ENCODE data around the gene RADIL. TPM values are rescaled to one million over a fixed set of nuclear protein-coding genes. Genes with fewer than 3 reads are reported as not detected.

The RADIL gene
- total RNA-seq, 1 donor from 2014 or later = 0.86 TPM

- H3K9me3 ChIP-seq (ENCODE audit: insufficient read depth, low read depth, low read length) = no peaks in the 10 kb centered on the region
- H3K36me3 ChIP-seq (ENCODE audit: insufficient read depth, low read length) = peaks cover 5% of the 10 kb centered on the region
- H3K27me3 ChIP-seq (ENCODE audit: insufficient read depth, low read length) = no peaks in the 10 kb centered on the region
- H3K79me2 ChIP-seq (ENCODE audit: insufficient read depth, low read length) = peaks cover 36% of the 10 kb centered on the region
- TF ChIP-seq CTCF (IDR thresholded peaks at IDR 0.05; ENCODE audit: insufficient read depth, low read depth, low read length) (no peak), EZH2 (IDR thresholded peaks at IDR 0.05; ENCODE audit: insufficient read depth, low read length) (no peak)
- no peak overlapping the region for H3K4me3 ChIP-seq (ENCODE audit: insufficient read depth, low read depth, low read length)
- Mint-ChIP-seq H3K9me3 (ENCODE audit: unreplicated experiment) (no peaks in the 10 kb centered on the region), H3K4me1 (ENCODE audit: low read depth, unreplicated experiment) (peaks cover 3% of the 10 kb centered on the region), H3K36me3 (ENCODE audit: low read depth, unreplicated experiment) (peaks cover 8% of the 10 kb centered on the region), H3K4me3 (ENCODE audit: unreplicated experiment) (no peak overlapping the region), H3K27me3 (ENCODE audit: low read depth, unreplicated experiment) (no peaks in the 10 kb centered on the region), H3K27ac (ENCODE audit: unreplicated experiment) (no peak overlapping the region)
- H4K20me1 ChIP-seq (ENCODE audit: insufficient read depth, low read length) = peaks cover 45% of the 10 kb centered on the region
- H2AFZ ChIP-seq (ENCODE audit: low read depth, low read length) = no peak overlapping the region
- H3K4me1 ChIP-seq (ENCODE audit: insufficient read depth, low read length) = peaks cover 3% of the 10 kb centered on the region
- FAIRE-seq = no peak
- H3K9ac ChIP-seq (ENCODE audit: low read length) = no peak overlapping the region
- DNase-seq (ENCODE audit: low read depth) = no peak
- no peak overlapping the region for H3K27ac ChIP-seq (ENCODE audit: low read depth, low read length)
- H3K4me2 ChIP-seq (ENCODE audit: low read length) = no peak overlapping the region
These were observed 102.0 kb downstream of the RADIL start for GRCh38 chr7:4781366-4782069.

GRCh38 chr7:4779118-4779517 is 104.4 kb downstream of the RADIL start:
- Mint-ChIP-seq H3K36me3 (ENCODE audit: low read depth, unreplicated experiment) (peaks cover 6% of the 10 kb centered on the region), H3K27ac (ENCODE audit: unreplicated experiment) (no peak overlapping the region), H3K4me1 (ENCODE audit: low read depth, unreplicated experiment) (peaks cover 7% of the 10 kb centered on the region), H3K27me3 (ENCODE audit: low read depth, unreplicated experiment) (no peaks in the 10 kb centered on the region), H3K4me3 (ENCODE audit: unreplicated experiment) (no peak overlapping the region), H3K9me3 (ENCODE audit: unreplicated experiment) (no peaks in the 10 kb centered on the region)
- Histone ChIP-seq H3K4me3 (ENCODE audit: insufficient read depth, low read depth, low read length) (no peak overlapping the region), H3K9ac (ENCODE audit: low read length) (no peak overlapping the region), H3K36me3 (ENCODE audit: insufficient read depth, low read length) (peaks cover 5% of the 10 kb centered on the region), H3K4me2 (ENCODE audit: low read length) (no peak overlapping the region), H3K9me3 (ENCODE audit: insufficient read depth, low read depth, low read length) (no peaks in the 10 kb centered on the region), H4K20me1 (ENCODE audit: insufficient read depth, low read length) (peaks cover 45% of the 10 kb centered on the region), H2AFZ (ENCODE audit: low read depth, low read length) (no peak overlapping the region), H3K79me2 (ENCODE audit: insufficient read depth, low read length) (peaks cover 46% of the 10 kb centered on the region), H3K27ac (ENCODE audit: low read depth, low read length) (no peak overlapping the region), H3K4me1 (ENCODE audit: insufficient read depth, low read length) (peaks cover 14% of the 10 kb centered on the region), H3K27me3 (ENCODE audit: insufficient read depth, low read length) (no peaks in the 10 kb centered on the region)
- no peak for TF ChIP-seq CTCF (IDR thresholded peaks at IDR 0.05; ENCODE audit: insufficient read depth, low read depth, low read length)
- no peak for TF ChIP-seq EZH2 (IDR thresholded peaks at IDR 0.05; ENCODE audit: insufficient read depth, low read length)
- no peak for FAIRE-seq
- no peak for DNase-seq (ENCODE audit: low read depth)
